AG04449 (cell line): Measurements from ENCODE around the gene SYT1.

Source experiments
- CTCF ChIA-PET: fragments of 350-600 bp; formaldehyde crosslinking; extraction: SDS; loops from one replicate; lab custom pipeline; 2021; ENCODE audit warnings: antibody characterized with exemption; lab: Yijun Ruan, JAX
- POLR2A ChIA-PET: fragments of 400-600, 350-600 bp; formaldehyde crosslinking; extraction: SDS; loops from one replicate; lab custom pipeline; 2020; ENCODE audit warnings: antibody characterized with exemption, inconsistent platforms; lab: Yijun Ruan, JAX
- DNase-seq: peaks from one replicate; pipeline ENCODE4 v3.0.0-alpha.2; 2010; ENCODE audit warnings: low read depth, low spot score
- H3K4me3 ChIP-seq: 2 replicates; pipeline ENCODE4 v1.5.1; 2011; ENCODE audit warnings: low read depth, mild to moderate bottlenecking, control low read depth, low read length
- CTCF ChIP-seq: IDR thresholded peaks from one replicate; pipeline ENCODE4 v1.5.1; 2011; ENCODE audit warnings: mild to moderate bottlenecking, moderate library complexity, low read length, control low read depth, inconsistent platforms; ENCODE audit not compliant: insufficient read depth; ENCODE audit errors: missing control alignments

SYT1 gene

DNA sequence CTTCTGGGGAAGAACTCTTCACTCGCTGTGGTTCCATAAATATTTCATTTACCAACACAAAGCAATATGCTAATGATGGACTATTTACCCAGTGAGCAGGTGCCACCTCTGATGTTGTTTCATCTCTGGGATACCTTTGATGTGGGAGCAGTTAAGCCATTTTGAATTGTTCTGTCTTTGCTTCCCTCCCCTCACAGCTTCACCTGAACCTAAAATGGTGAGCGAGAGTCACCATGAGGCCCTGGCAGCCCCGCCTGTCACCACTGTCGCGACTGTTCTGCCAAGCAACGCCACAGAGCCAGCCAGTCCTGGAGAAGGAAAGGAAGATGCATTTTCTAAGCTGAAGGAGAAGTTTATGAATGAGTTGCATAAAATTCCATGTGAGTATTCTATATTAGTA, 352.7 kb downstream of the SYT1 start:
- no peak for TF ChIP-seq CTCF
- ChIA-PET POLR2A (no interaction called here), CTCF (no interaction called here)
- H3K4me3 ChIP-seq: no peak overlapping the region
- DNase-seq: no peak

DNA sequence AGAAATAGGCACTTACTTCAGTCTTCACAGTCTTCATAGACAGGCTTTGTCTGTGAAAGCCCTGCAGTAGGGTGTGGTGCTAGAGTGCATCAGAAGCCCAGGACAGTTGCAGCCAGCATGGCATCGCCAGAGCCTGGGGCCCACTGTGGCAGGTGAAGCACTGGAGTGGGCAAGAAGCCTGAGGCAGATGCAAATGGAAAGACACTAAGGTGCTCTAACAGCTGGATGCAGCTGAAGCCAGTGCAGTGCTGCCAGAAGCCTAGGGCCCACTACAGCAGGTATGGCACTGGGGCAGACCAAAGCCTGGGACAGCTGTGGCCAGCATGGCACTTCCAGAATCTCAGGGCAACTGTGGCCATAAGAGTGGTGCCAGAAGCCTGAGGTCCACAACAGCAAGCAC, 358.6 kb downstream of the SYT1 start:
- DNase-seq: no peak
- H3K4me3 ChIP-seq: no peak overlapping the region
- no peak for TF ChIP-seq CTCF
- ChIA-PET CTCF (no interaction called here), POLR2A (no interaction called here)

- TF ChIP-seq CTCF: no peak
- POLR2A ChIA-PET: no interaction called here
These were observed 359.2 kb downstream of the SYT1 start for GRCh38 chr12:79223761-79224160.

GRCh38 chr12:79227091-79227490, 362.5 kb downstream of the SYT1 start:
- ChIA-PET CTCF (no interaction called here), POLR2A (no interaction called here)
- DNase-seq: no peak
- no peak overlapping the region for H3K4me3 ChIP-seq
- no peak for TF ChIP-seq CTCF

More at GRCh38 chr12:79223761-79224160, 359.2 kb downstream of the SYT1 start:
- CTCF ChIA-PET: interaction anchor here (0.6 kb wide), 1 partner anchor 20 kb away, joined by 3 read pairs; no protein-coding TSS in a partner anchor
- no peak for DNase-seq
- H3K4me3 ChIP-seq: no peak overlapping the region

DNA sequence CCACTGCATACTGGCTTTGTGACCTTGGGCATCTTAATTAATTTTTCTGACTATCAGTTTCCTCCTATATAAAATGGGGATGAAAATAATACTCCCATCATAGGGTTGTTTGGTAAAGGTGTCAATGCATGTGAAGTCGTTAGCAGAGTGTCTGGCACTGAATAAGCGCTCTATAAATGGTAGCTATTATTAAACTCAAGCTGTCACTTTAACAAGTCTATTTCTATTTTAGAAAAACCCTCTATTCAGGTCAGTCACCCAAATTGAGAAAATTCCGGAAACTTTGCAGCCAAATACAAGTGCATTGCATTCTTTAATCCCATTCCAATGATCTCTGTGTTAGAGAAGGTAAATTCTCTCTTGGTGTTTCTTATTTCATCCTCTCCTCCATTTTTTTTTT, 363.1 kb downstream of the SYT1 start:
- POLR2A ChIA-PET: no interaction called here
- CTCF ChIA-PET: no interaction called here
- no peak for DNase-seq

GRCh38 chr12:79233341-79233781, 368.8 kb downstream of the SYT1 start:
- POLR2A ChIA-PET: no interaction called here
- CTCF ChIA-PET: no interaction called here
- TF ChIP-seq CTCF: no peak
- H3K4me3 ChIP-seq: no peak overlapping the region
- no peak for DNase-seq

More for the DNA sequence above, 363.1 kb downstream of the SYT1 start:
- H3K4me3 ChIP-seq: no peak overlapping the region
- TF ChIP-seq CTCF: no peak
